Kidney (tissue), 14 donors: ENCODE measurements around the gene AP1S3. TPM values are rescaled to one million over a fixed set of nuclear protein-coding genes. Genes with fewer than 3 reads are reported as not detected.

ENCODE experiments used
- DNase-seq, 5 donors: peaks; one replicate each; pipeline ENCODE4 v3.0.0-alpha.2; 2013 to 2020
- FAIRE-seq: peaks from 2 replicates; lab custom pipeline; 2012; peaks lifted over from hg19 to GRCh38; lab: Jason Lieb, UNC
- H3K27ac ChIP-seq, 2 donors: one replicate each; pipeline ENCODE4 v1.7.0; 2013; ENCODE audit warnings: low read depth in 2 of 2, low read length in 2 of 2, inconsistent platforms in 1 of 2
- H3K27me3 ChIP-seq: one replicate; pipeline ENCODE4 v1.7.1; 2013; ENCODE audit warnings: low read length, inconsistent platforms; ENCODE audit not compliant: control insufficient read depth, insufficient read depth
- H3K36me3 ChIP-seq, 3 donors: one replicate each; pipeline versions ENCODE4 v1.7.0 to v1.7.1; 2013; ENCODE audit warnings: low read length in 3 of 3, control low read depth in 1 of 3, inconsistent platforms in 1 of 3; ENCODE audit not compliant: insufficient read depth in 3 of 3, control insufficient read depth in 2 of 3
- H3K4me1 ChIP-seq, 3 donors: one replicate each; pipeline versions ENCODE4 v1.7.0 to v1.7.1; 2013; ENCODE audit warnings: low read length in 3 of 3, inconsistent platforms in 1 of 3, low read depth in 1 of 3; ENCODE audit not compliant: control insufficient read depth in 2 of 3, insufficient read depth in 2 of 3
- H3K4me3 ChIP-seq, 3 donors: one replicate each; pipeline versions ENCODE4 v1.7.0 to v1.8.1; 2013; ENCODE audit warnings: low read length in 3 of 3, control low read depth in 1 of 3, inconsistent platforms in 1 of 3
- H3K9ac ChIP-seq, 3 donors: one replicate each; pipeline versions ENCODE4 v1.7.0 to v1.7.1; 2013; ENCODE audit warnings: low read length in 3 of 3, control low read depth in 1 of 3, inconsistent platforms in 1 of 3
- H3K9me3 ChIP-seq, 3 donors: one replicate each; pipeline versions ENCODE4 v1.7.0 to v1.7.1; 2013; ENCODE audit warnings: low read length in 3 of 3, control low read depth in 1 of 3, inconsistent platforms in 1 of 3; ENCODE audit not compliant: control insufficient read depth in 2 of 3, insufficient read depth in 1 of 3
- intact Hi-C: fragments of 100-400 bp; cut with DNase I; formaldehyde crosslinking; loops from one replicate; pipeline ENCODE4 v1.11.1; 2022
- polyA plus RNA-seq: library from polyadenylated mRNA; stranded (reverse); fragments of 350-450 nt; fragmentation: Illumina TruSeq; extraction: RNeasy Lipid Tissue Mini Kit (QIAGEN cat#74804); gene quantifications from one replicate; pipeline ENCODE4 v1.2.3, GENCODE V29; 2014; ENCODE audit warnings: low read depth, low replicate concordance; ENCODE audit not compliant: insufficient read depth
- total RNA-seq: library from RNA; stranded (reverse); fragmentation: NEBNext Ultra II Directional; extraction: Animal tissue kit (Norgen Biotek cat#: 25700); gene quantifications from one replicate; pipeline ENCODE4 v1.2.1, GENCODE V29; 2021
- TF ChIP-seq, protein P1 (sequence below): IDR thresholded peaks from 3 replicates; pipeline ENCODE4 v1.5.1; 2012; ENCODE audit warnings: mild to moderate bottlenecking, moderate library complexity, borderline replicate concordance; ENCODE audit not compliant: insufficient read depth; ENCODE audit errors: extremely low read depth
- donor health status: control.
- donor health status: control.
- donor health status: control.
- donor health status: control.
- donor health status: control.
- donor health status: DM: yes; HTN: yes; CAD: no.
- donor health status: Normal renal cell carcinoma (clear cell type).

The AP1S3 gene
- total and polyA plus RNA-seq, 2 donors from 2014 or later = 2.5 to 85.3 TPM

- Histone ChIP-seq H3K4me1 (no peaks in the 10 kb centered on the region), H3K27me3 (no peaks in the 10 kb centered on the region), H3K27ac (no peak overlapping the region), H3K36me3 (peaks cover 0 to 9% (median 9%) of the 10 kb centered on the region in 3 donors), H3K4me3 (no peak overlapping the region), H3K9me3 (no peaks in the 10 kb centered on the region), H3K9ac (no peak overlapping the region)
- FAIRE-seq (no peak), DNase-seq (no peak)
- intact Hi-C loops = no loop called here
- TF ChIP-seq, protein P1, sequence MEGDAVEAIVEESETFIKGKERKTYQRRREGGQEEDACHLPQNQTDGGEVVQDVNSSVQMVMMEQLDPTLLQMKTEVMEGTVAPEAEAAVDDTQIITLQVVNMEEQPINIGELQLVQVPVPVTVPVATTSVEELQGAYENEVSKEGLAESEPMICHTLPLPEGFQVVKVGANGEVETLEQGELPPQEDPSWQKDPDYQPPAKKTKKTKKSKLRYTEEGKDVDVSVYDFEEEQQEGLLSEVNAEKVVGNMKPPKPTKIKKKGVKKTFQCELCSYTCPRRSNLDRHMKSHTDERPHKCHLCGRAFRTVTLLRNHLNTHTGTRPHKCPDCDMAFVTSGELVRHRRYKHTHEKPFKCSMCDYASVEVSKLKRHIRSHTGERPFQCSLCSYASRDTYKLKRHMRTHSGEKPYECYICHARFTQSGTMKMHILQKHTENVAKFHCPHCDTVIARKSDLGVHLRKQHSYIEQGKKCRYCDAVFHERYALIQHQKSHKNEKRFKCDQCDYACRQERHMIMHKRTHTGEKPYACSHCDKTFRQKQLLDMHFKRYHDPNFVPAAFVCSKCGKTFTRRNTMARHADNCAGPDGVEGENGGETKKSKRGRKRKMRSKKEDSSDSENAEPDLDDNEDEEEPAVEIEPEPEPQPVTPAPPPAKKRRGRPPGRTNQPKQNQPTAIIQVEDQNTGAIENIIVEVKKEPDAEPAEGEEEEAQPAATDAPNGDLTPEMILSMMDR = no peak
Observed at GRCh38 chr2:223870840-223871611, 33.6 kb upstream of the AP1S3 start.

- H3K27me3 ChIP-seq = no peaks in the 10 kb centered on the region
- no peak overlapping the region for H3K9ac ChIP-seq
- no peak for DNase-seq
- no peaks in the 10 kb centered on the region for H3K9me3 ChIP-seq
- H3K4me3 ChIP-seq = no peak overlapping the region
- H3K4me1 ChIP-seq = no peaks in the 10 kb centered on the region
- no peak overlapping the region for H3K27ac ChIP-seq
- H3K36me3 ChIP-seq = no peaks in the 10 kb centered on the region
- TF ChIP-seq, protein P1 = no peak
- no peak for FAIRE-seq
- intact Hi-C loops = no loop called here
Observed at GRCh38 chr2:223868005-223868404, 30.6 kb upstream of the AP1S3 start.

GRCh38 chr2:223865907-223866508 is 28.6 kb upstream of the AP1S3 start:
- H3K9ac ChIP-seq = no peak overlapping the region
- DNase-seq (no peak), FAIRE-seq (no peak)
- intact Hi-C loops = no loop called here
- H3K27ac ChIP-seq = no peak overlapping the region
- TF ChIP-seq, protein P1 = no peak
- no peaks in the 10 kb centered on the region for H3K27me3 ChIP-seq
- H3K4me1 ChIP-seq = no peaks in the 10 kb centered on the region
- H3K36me3 ChIP-seq = no peaks in the 10 kb centered on the region
- no peaks in the 10 kb centered on the region for H3K9me3 ChIP-seq
- no peak overlapping the region for H3K4me3 ChIP-seq
